ENCODE data around the gene GLRX5. TPM values are rescaled to one million over a fixed set of nuclear protein-coding genes. Genes with fewer than 3 reads are reported as not detected.

Gene GLRX5
- total RNA-seq, 4 donors from 2014 or later = 5.9 to 40.3 (median 23.7) TPM

DNA sequence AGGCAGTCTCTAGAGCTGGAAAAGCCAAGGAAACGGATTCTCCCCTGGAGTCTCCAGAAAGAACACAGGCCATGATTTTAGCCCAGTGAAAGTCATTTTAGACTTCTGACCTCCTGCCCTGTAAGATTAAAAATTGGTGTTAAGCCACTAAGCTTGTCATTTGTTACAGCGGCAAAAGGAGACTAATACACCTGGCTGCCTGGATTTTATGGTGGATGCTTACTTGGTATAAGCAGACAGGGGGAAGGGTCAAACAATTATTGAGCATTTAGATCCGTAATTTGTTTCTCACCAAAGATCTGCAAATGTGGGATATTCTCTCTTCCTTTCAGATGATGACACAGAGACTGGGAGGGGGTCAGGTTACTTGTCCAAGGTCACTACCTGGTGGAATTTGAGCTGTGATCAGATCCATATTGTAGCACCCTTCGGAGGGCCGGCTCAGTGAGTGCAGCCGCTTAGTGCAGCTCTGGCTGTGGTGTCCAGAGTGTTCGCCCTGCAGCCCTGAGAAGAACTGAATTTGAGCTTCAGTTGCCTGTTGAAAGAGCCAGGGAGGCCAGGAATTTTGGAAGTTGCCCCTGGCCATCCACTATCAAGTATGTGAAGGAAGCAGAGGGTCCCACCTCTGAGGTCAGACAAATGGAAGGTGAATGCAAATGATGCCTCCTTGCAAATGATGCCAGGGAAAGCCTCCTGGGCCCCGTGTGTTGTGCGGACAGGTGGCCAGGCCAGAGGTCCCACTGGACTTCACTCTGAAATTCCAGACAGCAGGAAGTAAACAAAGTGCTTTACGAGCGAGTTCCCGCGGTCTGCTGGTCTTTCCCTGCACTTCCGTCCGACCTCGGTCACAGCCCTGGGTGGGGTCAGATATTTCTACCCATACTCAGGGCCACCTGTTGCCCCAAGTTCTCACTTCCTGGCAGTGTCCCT, 15.1 kb downstream of the GLRX5 start:
- no peaks in the 10 kb centered on the region for H3K27me3 ChIP-seq
- intact Hi-C loops (cut with DNase I; ENCODE audit: low total_unique reads) = no loop called here
- no peak for TF ChIP-seq POLR2A (IDR thresholded peaks at IDR 0.05)
- TF ChIP-seq, protein P1, sequence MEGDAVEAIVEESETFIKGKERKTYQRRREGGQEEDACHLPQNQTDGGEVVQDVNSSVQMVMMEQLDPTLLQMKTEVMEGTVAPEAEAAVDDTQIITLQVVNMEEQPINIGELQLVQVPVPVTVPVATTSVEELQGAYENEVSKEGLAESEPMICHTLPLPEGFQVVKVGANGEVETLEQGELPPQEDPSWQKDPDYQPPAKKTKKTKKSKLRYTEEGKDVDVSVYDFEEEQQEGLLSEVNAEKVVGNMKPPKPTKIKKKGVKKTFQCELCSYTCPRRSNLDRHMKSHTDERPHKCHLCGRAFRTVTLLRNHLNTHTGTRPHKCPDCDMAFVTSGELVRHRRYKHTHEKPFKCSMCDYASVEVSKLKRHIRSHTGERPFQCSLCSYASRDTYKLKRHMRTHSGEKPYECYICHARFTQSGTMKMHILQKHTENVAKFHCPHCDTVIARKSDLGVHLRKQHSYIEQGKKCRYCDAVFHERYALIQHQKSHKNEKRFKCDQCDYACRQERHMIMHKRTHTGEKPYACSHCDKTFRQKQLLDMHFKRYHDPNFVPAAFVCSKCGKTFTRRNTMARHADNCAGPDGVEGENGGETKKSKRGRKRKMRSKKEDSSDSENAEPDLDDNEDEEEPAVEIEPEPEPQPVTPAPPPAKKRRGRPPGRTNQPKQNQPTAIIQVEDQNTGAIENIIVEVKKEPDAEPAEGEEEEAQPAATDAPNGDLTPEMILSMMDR (IDR thresholded peaks at IDR 0.05) = no peak
- no peaks in the 10 kb centered on the region for H3K4me1 ChIP-seq
- H3K27ac ChIP-seq = no peak overlapping the region
- H3K36me3 ChIP-seq = no peaks in the 10 kb centered on the region
- no peaks in the 10 kb centered on the region for H3K9me3 ChIP-seq
- no peak for DNase-seq
- H3K4me3 ChIP-seq = no peak overlapping the region

DNA sequence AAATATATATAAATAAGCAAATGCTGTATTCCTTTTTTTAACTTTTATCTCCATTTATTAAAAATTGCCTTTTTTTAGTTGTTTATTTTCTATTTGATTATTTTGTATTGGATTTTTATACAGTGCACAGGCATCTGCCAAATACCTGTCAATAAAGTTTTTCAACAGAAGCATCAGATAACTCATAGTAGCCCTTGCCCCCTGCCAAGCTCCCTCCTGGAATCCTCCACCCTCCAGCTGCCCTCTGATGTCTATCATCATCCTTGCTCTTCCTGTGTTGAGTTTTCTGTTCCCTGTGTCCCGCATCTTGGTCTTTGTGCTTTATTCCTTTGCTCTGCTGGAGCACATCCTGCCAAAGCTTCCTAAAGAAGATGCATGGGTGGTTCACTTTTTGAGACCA, 16.6 kb downstream of the GLRX5 start:
- H3K4me3 ChIP-seq = no peak overlapping the region
- no peaks in the 10 kb centered on the region for H3K36me3 ChIP-seq
- no peaks in the 10 kb centered on the region for H3K27me3 ChIP-seq
- no peaks in the 10 kb centered on the region for H3K4me1 ChIP-seq
- DNase-seq = no peak
- no peaks in the 10 kb centered on the region for H3K9me3 ChIP-seq
- intact Hi-C loops (cut with DNase I; ENCODE audit: low total_unique reads) = no loop called here
- no peak for TF ChIP-seq POLR2A (IDR thresholded peaks at IDR 0.05)
- TF ChIP-seq, protein P1 (IDR thresholded peaks at IDR 0.05) = no peak
- H3K27ac ChIP-seq = no peak overlapping the region

DNA sequence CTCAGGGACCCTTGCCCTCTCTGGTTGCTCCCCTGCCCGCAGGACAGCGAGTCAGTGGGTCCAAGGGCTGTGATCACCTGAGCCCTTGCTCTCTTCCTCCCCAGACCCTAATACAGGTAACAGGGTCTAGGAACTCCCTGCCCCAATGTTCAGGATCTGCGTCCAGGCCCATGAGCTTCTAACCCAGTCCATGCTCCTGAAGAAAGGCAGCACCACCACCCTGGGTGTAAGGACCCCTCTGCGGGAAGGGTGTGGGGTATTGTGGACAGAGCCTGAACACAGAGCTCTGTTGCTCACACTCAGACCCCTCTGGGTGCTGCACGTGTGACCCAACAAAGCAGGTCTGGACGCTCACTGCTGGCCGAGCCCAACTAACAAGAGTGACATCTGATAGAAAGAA, 18.3 kb downstream of the GLRX5 start:
- Histone ChIP-seq H3K27ac (no peak overlapping the region), H3K4me1 (no peaks in the 10 kb centered on the region), H3K36me3 (no peaks in the 10 kb centered on the region), H3K9me3 (no peaks in the 10 kb centered on the region), H3K4me3 (no peak overlapping the region), H3K27me3 (no peaks in the 10 kb centered on the region)
- intact Hi-C loops (cut with DNase I; ENCODE audit: low total_unique reads) = no loop called here
- DNase-seq = no peak
- TF ChIP-seq POLR2A (IDR thresholded peaks at IDR 0.05) = no peak
- TF ChIP-seq, protein P1 (IDR thresholded peaks at IDR 0.05) = no peak

DNA sequence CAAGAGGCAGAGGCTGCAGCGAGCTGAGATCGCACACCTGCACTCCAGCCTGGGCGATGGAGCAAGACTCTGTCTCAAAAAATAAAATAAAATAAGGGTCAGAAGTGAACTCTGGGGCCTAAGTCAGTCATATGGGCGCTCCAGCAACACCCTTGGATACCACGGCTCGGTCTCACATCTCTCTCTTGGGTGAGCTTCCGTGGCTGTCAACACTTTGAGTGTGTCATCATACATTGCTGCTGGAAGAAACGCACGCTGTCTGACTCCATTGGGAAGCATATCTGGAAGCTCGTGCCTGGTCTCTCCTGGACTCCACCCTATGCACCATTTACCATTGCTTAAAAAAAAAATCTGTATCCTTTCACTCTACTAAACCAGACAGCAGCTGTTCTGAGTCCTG, 20.2 kb downstream of the GLRX5 start:
- H3K27me3 ChIP-seq = no peaks in the 10 kb centered on the region
- no peaks in the 10 kb centered on the region for H3K36me3 ChIP-seq
- H3K27ac ChIP-seq = no peak overlapping the region
- no peak for DNase-seq
- no peak overlapping the region for H3K4me3 ChIP-seq
- TF ChIP-seq, protein P1 (IDR thresholded peaks at IDR 0.05) = no peak
- no peak for TF ChIP-seq POLR2A (IDR thresholded peaks at IDR 0.05)
- no peaks in the 10 kb centered on the region for H3K9me3 ChIP-seq
- intact Hi-C loops (cut with DNase I; ENCODE audit: low total_unique reads) = loop anchor here (5.0 kb wide), 1 partner anchor 437 kb away; no protein-coding TSS in a partner anchor
- no peaks in the 10 kb centered on the region for H3K4me1 ChIP-seq

DNA sequence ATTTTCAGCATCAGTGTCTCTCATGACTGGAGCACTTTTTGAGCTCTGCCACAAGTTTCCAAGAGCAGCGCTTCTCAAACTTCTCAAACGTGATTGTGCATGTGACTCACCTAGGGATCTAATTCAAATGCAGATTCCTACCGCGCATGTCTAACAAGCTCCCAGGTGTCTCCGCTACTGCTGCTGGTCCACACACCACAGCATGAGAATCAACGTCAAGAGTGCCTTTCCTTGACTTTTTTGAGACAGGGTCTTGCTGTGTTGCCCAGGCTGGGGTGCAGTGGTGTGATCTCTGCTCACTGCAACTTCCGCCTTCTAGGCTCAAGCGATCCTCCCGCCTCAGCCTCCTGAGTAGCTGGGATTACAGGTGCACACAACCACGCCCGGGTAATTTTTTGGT, 22.4 kb downstream of the GLRX5 start:
- Histone ChIP-seq H3K9me3 (no peaks in the 10 kb centered on the region), H3K4me3 (no peak overlapping the region), H3K4me1 (no peaks in the 10 kb centered on the region), H3K27ac (no peak overlapping the region), H3K27me3 (no peaks in the 10 kb centered on the region), H3K36me3 (no peaks in the 10 kb centered on the region)
- DNase-seq = no peak
- TF ChIP-seq, protein P1 (IDR thresholded peaks at IDR 0.05) = no peak
- TF ChIP-seq POLR2A (IDR thresholded peaks at IDR 0.05) = no peak
- intact Hi-C loops (cut with DNase I; ENCODE audit: low total_unique reads) = loop anchor here (5.0 kb wide), 1 partner anchor 435 kb away; no protein-coding TSS in a partner anchor

Measured in uterus (tissue), 4 donors.